ENCODE results near the gene LRP2. TPM values are rescaled to one million over a fixed set of nuclear protein-coding genes. Genes with fewer than 3 reads are reported as not detected.

The LRP2 gene
- total and polyA plus RNA-seq, 2 donors (not counting 1 experiment from before 2014, with no cell fraction given) = under 0.01 TPM; not detected in 1

DNA sequence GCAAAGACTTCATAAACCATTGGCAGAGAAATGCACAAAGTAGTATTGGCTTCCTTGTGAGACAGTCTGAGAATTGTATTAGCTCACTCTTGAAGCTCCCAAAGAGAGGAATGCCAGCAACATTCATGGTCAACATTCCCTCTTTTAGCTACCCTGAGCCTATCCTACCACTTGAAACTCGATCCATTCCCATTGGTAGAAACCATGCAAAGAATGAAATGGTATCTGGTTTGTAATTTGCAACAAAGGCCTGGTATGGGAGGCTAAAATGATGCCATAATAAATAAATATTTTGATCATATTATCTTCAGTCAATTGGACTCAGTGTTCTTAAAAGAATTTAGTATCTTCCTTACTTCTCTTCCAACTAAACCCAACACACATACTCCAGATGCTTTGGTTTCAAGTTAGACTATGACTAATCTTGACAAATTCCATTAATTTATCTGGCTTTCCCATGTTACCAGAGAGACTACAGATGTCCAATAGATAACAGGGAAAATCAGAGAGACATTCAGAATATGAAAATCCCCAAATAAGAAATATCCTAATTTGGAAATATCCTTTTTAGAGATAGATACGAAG, 190.1 kb downstream of the LRP2 start:
- H3K9ac ChIP-seq (ENCODE audit: insufficient read depth, low read length) = no peak overlapping the region
- TF ChIP-seq, protein P1, sequence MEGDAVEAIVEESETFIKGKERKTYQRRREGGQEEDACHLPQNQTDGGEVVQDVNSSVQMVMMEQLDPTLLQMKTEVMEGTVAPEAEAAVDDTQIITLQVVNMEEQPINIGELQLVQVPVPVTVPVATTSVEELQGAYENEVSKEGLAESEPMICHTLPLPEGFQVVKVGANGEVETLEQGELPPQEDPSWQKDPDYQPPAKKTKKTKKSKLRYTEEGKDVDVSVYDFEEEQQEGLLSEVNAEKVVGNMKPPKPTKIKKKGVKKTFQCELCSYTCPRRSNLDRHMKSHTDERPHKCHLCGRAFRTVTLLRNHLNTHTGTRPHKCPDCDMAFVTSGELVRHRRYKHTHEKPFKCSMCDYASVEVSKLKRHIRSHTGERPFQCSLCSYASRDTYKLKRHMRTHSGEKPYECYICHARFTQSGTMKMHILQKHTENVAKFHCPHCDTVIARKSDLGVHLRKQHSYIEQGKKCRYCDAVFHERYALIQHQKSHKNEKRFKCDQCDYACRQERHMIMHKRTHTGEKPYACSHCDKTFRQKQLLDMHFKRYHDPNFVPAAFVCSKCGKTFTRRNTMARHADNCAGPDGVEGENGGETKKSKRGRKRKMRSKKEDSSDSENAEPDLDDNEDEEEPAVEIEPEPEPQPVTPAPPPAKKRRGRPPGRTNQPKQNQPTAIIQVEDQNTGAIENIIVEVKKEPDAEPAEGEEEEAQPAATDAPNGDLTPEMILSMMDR (conservative IDR thresholded peaks at IDR 0.05 in 1 of 2, IDR thresholded peaks at IDR 0.05 in 1 of 2; ENCODE audit: low read depth in 1 of 2, low read length in 2 of 2) = no peak
- TF ChIP-seq EZH2 (IDR thresholded peaks at IDR 0.05; ENCODE audit: low read length, missing control alignments) = no peak
- peak in 1 of 2 donors; percentile 71 for DNase-seq (ENCODE audit: low read depth in 2 of 2)
- no peaks in the 10 kb centered on the region for H3K4me1 ChIP-seq (ENCODE audit: control insufficient read depth, extremely low read depth, insufficient read depth, low read length)
- H4K20me1 ChIP-seq (ENCODE audit: control insufficient read depth, extremely low read depth, insufficient read depth, low read length) = no peaks in the 10 kb centered on the region
- no peaks in the 10 kb centered on the region for H3K79me2 ChIP-seq (ENCODE audit: control insufficient read depth, insufficient read depth, low read length)
- no peak overlapping the region for H3K4me2 ChIP-seq (ENCODE audit: extremely low read depth, insufficient read depth, low read length)
- no peak overlapping the region for H2AFZ ChIP-seq (ENCODE audit: low read length)
- H3K9me3 ChIP-seq (ENCODE audit: control insufficient read depth, insufficient read depth, low read depth, low read length) = no peaks in the 10 kb centered on the region
- no peak overlapping the region for H3K4me3 ChIP-seq (replicated peaks in 1 of 4; ENCODE audit: control extremely low read depth in 1 of 4, insufficient read depth in 1 of 4, low read depth in 3 of 4, low read length in 4 of 4)
- no peaks in the 10 kb centered on the region for H3K27me3 ChIP-seq (ENCODE audit: control insufficient read depth, insufficient read depth, low read length)
- no peaks in the 10 kb centered on the region for H3K36me3 ChIP-seq (ENCODE audit: control insufficient read depth, insufficient read depth, low read length)
- no peak overlapping the region for H3K27ac ChIP-seq (ENCODE audit: insufficient read depth, low read length)

DNA sequence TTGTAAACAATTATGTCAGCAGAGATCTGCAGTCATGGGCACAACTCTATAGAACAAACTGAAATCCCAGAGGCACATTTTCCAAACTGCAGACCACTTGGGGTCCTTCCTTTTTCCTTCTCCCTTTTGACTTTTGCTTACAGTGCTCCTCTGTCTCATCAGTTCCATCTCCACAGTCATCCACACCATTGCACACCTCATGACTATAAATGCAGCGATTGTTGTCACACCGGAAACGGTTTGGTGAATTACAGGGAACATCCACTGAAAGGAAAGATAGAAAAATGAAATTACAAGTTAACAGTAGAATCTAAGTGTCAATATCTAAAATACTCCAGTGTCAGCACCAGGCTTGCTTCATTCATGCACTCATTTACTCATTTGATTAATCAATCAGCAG, 196.5 kb downstream of the LRP2 start:
- H3K9me3 ChIP-seq (ENCODE audit: control insufficient read depth, insufficient read depth, low read depth, low read length) = no peaks in the 10 kb centered on the region
- TF ChIP-seq EZH2 (IDR thresholded peaks at IDR 0.05; ENCODE audit: low read length, missing control alignments) = no peak
- TF ChIP-seq, protein P1 (conservative IDR thresholded peaks at IDR 0.05 in 1 of 2, IDR thresholded peaks at IDR 0.05 in 1 of 2; ENCODE audit: low read depth in 1 of 2, low read length in 2 of 2) = no peak
- no peaks in the 10 kb centered on the region for H3K27me3 ChIP-seq (ENCODE audit: control insufficient read depth, insufficient read depth, low read length)
- H4K20me1 ChIP-seq (ENCODE audit: control insufficient read depth, extremely low read depth, insufficient read depth, low read length) = no peaks in the 10 kb centered on the region
- no peaks in the 10 kb centered on the region for H3K4me1 ChIP-seq (ENCODE audit: control insufficient read depth, extremely low read depth, insufficient read depth, low read length)
- no peak overlapping the region for H3K4me3 ChIP-seq (replicated peaks in 1 of 4; ENCODE audit: control extremely low read depth in 1 of 4, insufficient read depth in 1 of 4, low read depth in 3 of 4, low read length in 4 of 4)
- H3K27ac ChIP-seq (ENCODE audit: insufficient read depth, low read length) = no peak overlapping the region
- DNase-seq (ENCODE audit: low read depth in 2 of 2) = no peak
- no peak overlapping the region for H3K9ac ChIP-seq (ENCODE audit: insufficient read depth, low read length)
- no peak overlapping the region for H3K4me2 ChIP-seq (ENCODE audit: extremely low read depth, insufficient read depth, low read length)
- no peak overlapping the region for H2AFZ ChIP-seq (ENCODE audit: low read length)
- no peaks in the 10 kb centered on the region for H3K79me2 ChIP-seq (ENCODE audit: control insufficient read depth, insufficient read depth, low read length)
- no peaks in the 10 kb centered on the region for H3K36me3 ChIP-seq (ENCODE audit: control insufficient read depth, insufficient read depth, low read length)

DNA sequence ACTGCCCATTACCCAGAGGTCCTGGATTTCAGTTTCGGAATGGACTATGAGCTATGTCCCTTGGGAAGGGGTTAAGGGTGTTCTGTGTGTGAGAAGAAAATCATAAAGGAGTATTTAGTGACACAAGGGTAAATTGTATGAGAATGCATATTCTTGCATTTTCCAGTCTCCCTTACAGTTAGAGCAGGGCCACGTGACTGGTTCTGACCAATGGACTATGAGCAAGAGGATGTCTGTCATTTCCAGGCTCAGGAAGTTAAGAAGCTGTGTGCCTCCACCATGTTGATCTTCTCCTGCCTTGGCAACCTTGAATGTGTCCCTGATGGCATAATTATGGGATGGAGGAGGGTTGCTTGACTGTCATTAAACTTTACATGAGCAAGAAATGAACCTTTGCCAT, 198.0 kb downstream of the LRP2 start:
- no peak for DNase-seq (ENCODE audit: low read depth in 2 of 2)
- TF ChIP-seq EZH2 (IDR thresholded peaks at IDR 0.05; ENCODE audit: low read length, missing control alignments) = no peak
- Histone ChIP-seq H4K20me1 (ENCODE audit: control insufficient read depth, extremely low read depth, insufficient read depth, low read length) (no peaks in the 10 kb centered on the region), H2AFZ (ENCODE audit: low read length) (no peak overlapping the region), H3K27me3 (ENCODE audit: control insufficient read depth, insufficient read depth, low read length) (no peaks in the 10 kb centered on the region), H3K4me1 (ENCODE audit: control insufficient read depth, extremely low read depth, insufficient read depth, low read length) (no peaks in the 10 kb centered on the region), H3K4me3 (replicated peaks in 1 of 4; ENCODE audit: control extremely low read depth in 1 of 4, insufficient read depth in 1 of 4, low read depth in 3 of 4, low read length in 4 of 4) (no peak overlapping the region), H3K27ac (ENCODE audit: insufficient read depth, low read length) (no peak overlapping the region), H3K79me2 (ENCODE audit: control insufficient read depth, insufficient read depth, low read length) (no peaks in the 10 kb centered on the region), H3K4me2 (ENCODE audit: extremely low read depth, insufficient read depth, low read length) (no peak overlapping the region), H3K9me3 (ENCODE audit: control insufficient read depth, insufficient read depth, low read depth, low read length) (no peaks in the 10 kb centered on the region), H3K36me3 (ENCODE audit: control insufficient read depth, insufficient read depth, low read length) (no peaks in the 10 kb centered on the region), H3K9ac (ENCODE audit: insufficient read depth, low read length) (no peak overlapping the region)
